ENCODE data around the gene TRAM2.
"Not testable (repeated sequence)": the region's sequence is repeated elsewhere in the genome, so short reads cannot be mapped to it uniquely, and the experiment has no call there.

Gene TRAM2

DNA sequence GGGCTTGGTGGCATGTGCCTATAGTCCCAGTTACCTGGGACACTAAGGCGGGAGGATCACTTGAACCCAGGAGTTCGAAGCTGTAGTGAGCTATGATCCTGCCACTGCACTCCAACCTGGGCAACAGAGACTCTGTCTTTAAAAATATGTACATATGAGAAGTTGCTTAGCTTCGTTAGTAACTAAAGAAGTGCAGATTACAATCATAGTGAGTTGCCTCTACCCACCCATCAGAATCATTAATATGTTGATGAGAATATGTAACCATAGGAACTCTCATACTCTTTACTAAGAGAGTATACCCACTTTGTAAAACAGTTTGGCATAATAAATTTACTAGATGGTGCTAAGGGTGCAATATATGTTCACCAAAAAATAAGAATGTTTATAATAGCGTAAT lies 102.7 kb downstream of the TRAM2 start:
- no peak for DNase-seq

DNA sequence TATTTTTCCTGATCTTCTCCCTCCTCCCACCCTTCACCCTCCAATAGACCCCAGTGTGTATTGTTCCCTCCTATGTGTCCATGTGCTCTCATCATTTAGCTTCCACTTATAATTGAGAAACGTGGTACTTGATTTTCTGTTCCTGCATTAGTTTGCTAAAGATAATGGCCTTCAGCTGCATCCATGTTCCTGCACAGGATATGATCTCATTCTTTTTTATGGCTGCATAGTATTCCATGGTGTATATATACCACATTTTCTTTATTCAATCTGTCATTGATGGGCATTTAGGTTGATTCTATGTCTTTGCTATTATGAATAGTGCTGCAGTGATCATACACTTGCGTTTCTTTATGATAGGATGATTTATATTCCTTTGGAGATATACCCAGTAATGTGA lies 115.7 kb downstream of the TRAM2 start:
- DNase-seq, result not testable (repeated sequence)

DNA sequence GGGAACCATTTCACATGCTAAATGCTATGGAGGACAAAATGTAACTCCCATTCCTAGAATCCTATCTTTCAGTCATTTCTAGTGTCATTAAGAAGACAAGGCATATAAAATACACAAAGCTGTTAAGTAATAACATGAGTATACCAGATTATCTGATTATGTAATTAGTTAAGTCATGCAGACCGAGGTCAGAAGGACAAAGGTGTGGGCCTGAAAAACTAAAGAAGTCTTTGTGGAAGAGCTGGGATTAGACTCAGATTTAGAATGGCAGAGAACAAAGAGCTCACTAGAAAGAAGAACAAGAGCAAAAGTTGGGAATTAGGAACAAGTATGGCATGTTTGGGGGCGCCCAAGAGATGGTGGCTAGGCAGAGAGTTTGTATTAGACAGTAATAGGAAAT lies 119.8 kb downstream of the TRAM2 start:
- no peak for DNase-seq

DNA sequence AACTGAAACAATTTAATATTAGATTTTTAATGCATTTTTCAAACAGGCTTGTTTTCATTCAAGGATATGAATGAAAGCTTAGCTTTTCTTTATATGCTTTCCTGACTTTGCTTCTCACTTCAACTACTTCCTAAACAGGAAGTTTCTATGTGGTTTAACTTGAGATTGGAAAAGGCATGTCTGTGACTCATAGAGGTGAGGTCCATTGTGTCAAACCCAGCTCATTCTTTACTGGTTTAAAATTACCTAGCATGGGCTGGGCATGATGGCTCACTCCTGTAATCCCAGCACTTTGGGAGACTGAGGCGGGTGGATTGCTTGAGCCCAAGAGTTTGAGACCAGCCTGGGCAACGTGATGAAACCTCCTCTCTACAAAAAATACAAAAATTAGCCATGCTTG lies 122.3 kb downstream of the TRAM2 start:
- no peak for DNase-seq
